T-helper 22 cell (primary cell): ENCODE results near the gene ZSCAN5B.
"Not testable (repeated sequence)": the region's sequence is repeated elsewhere in the genome, so short reads cannot be mapped to it uniquely, and the experiment has no call there.

Source experiments
- DNase-seq: peaks from one replicate; pipeline ENCODE4 v3.0.0-alpha.2; 2020; ENCODE audit warnings: low read depth

Gene ZSCAN5B

GRCh38 chr19:56176310-56176709 is 21.3 kb downstream of the ZSCAN5B start:
- not testable (repeated sequence) for DNase-seq

DNA sequence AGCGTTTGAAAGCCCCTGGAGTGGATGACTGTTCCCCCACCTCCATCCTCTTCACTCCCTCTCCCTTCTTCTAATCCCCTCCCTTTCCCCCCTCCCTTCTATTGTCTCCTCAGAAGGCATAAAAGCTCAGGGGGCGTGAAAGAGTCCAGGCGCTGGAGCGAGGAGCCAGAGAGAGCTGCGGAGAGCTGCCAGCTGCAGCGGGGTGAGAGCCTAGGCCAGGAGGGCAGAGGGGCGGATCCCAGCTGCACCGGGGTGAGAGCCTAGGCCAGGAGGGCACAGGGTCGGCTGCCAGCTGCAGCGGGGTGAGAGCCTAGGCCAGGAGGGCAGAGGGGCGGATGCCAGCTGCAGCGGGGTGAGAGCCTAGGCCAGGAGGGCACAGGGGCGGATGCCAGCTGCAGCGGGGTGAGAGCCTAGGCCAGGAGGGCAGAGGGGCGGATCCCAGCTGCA is 21.7 kb downstream of the ZSCAN5B start, which contains the start of gene GALP:
Gene GALP (plus strand): TSS at position 148 of the 447 bp plus-strand sequence. CDS start 1,101 bp downstream, outside the sequence.
- DNase-seq = not testable (repeated sequence)

DNA sequence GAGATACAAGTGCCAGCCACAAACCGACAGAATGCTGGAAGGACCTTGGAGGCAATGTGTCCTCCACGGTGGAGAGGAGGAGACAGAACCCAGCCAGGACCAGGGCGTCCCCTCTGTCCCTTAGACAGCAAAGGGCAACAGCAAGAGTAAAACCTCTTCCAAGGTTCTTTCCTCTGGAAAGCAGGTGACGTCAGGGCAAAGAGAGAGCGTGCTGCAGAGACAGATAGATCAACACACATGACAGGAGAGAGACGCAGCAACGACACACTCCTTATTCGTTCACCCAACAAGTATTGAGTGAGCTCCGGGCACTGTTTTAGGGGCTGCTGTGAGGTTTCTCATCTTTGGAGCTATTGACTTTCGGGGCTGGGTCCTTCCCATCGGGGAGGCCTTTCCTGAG is 23.0 kb downstream of the ZSCAN5B start:
- no peak for DNase-seq

DNA sequence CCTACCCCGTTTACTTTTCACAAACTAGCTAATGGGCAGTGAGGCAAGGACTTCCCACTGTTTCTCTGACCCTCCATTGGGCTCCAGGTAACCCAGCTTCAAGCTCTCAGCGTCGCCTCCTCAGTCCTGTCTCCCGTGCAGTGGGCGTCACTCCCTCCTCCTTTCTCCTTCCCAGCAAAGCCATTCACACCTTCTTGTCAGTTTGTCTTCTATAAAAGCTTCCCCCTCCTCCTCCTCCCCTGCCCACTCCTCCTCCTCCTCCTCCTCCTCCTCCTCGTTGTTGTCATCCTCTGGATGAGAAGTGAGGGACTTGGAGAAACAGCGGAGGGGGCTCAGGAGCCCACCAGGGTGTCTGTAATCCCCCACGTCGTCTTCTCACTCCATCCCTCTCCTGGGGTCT is 23.5 kb downstream of the ZSCAN5B start:
- DNase-seq = no peak

- no peak for DNase-seq
Observed at GRCh38 chr19:56170261-56170660, 27.3 kb downstream of the ZSCAN5B start.

DNA sequence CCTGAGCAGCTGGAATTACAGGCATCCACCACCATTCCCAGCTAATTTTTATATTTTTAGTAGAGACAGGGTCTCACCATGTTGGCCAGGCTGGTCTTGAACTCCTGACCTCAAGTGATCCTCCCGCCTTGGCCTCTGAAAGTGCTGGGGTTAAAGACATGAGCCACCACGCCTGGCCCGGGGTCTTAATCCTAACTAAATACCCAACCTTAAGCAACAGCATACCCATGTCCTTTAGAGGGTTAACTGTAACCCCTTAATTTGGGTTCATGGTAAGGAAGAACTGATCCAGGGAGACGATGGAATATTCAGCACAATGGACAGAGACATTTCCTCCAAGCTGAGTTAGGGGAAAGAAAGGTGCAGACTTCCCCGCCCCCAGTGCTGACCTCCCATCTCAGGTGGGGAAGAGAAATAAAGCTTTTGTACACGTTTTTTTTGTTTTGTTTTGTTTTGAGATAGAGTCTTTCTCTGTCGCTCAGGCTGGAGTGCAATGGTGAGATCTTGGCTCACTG is 30.5 kb downstream of the ZSCAN5B start:
- no peak for DNase-seq

DNA sequence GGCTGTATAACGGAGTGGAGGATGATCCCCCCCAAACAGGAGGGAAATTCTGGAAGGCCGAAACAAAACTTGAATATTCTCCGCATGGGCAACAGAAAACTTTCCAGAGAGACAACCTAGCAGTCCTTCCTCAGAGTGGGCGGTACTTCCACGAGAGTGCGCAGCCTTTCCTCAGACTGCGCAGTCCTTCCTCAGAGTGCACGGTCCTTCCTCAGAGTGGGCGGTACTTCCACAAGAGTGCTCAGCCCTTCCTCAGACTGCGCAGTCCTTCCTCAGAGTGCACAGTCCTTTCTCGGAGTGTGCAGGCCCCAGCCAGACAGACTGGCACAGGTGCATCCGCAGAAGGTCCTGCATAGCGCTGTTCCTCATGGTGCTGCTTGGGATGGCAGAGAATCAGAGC is 34.5 kb downstream of the ZSCAN5B start:
- no peak for DNase-seq

DNA sequence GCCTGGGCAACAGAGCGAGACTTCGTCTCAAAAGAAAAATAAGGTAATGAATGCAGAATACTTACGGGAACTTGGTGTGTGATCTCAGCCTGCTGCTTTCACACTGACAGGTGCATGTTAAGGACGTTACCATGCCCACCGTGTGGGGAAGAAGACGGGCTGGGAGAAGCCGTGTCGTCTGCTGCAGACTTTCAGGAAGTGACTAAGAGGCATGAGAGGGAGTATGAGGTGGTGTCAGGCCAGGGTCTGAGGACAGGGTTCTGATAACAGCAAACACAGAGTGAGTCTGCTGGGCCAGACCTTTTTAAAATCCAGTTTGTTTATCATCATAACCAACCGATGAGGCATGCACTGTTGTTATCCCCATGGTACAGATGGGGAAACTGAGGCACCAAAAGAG is 35.3 kb downstream of the ZSCAN5B start:
- DNase-seq = no peak

DNA sequence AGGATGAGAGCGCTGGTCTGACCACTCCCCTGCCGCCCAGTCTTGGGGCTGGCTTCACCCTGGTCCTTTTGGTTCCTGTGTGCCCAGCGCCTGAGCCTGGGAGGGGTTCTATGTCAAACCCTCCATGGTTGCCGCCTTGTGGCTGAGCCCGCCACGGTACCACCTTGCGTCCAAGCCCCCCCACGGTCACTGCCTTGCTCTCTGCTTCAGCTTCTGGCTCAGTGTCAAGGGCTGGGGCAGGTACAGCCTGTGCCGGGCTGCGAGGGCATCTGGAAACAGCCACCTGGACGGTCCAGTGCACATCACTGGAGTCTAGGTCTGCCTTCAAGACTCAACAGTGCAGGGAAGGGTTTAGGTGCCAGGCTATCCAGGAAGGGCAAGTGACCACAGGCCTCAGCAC is 36.0 kb downstream of the ZSCAN5B start:
- no peak for DNase-seq

DNA sequence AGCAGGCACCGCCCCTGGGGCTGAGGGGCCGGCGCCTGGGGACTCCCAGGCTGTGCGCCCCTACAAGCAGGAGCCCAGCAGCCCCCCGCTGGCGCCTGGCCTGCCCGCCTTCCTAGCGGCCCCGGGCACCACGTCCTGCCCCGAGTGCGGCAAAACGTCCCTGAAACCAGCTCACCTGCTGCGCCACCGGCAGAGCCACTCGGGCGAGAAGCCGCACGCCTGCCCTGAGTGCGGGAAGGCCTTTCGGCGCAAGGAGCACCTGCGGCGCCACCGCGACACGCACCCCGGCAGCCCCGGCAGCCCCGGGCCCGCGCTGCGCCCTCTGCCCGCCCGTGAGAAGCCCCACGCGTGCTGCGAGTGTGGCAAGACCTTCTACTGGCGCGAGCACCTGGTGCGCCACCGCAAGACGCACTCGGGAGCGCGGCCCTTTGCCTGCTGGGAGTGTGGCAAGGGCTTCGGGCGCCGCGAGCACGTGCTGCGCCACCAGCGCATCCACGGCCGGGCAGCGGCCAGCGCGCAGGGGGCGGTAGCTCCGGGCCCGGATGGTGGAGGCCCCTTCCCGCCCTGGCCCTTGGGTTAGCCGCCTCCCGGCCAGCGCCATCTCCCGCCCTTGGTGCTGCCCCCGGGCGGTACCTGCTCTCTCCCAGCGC is 37.8 kb downstream of the ZSCAN5B start:
- no peak for DNase-seq

DNA sequence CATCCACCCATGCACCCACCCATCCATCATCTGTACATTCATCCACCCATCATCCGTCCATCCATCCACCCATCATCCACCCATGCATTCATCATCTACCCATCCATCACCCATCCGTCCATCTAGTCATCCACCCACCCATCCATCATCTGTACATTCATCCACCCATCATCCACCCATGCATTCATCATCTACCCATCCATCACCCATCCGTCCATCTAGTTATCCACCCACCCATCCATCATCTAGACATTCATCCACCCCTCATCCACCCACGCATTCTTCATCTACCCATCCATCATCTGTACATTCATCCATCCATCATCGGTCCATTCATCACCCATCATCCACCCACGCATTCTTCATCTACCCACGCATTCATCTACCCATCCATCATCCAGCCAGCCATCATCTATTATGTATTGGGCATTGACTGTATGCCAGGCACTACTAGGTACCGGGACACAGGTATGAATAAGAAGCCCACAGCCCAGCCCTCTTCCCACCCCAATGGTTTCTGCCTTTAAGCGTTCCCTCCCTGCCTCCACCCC is 38.5 kb downstream of the ZSCAN5B start:
- DNase-seq = no peak

DNA sequence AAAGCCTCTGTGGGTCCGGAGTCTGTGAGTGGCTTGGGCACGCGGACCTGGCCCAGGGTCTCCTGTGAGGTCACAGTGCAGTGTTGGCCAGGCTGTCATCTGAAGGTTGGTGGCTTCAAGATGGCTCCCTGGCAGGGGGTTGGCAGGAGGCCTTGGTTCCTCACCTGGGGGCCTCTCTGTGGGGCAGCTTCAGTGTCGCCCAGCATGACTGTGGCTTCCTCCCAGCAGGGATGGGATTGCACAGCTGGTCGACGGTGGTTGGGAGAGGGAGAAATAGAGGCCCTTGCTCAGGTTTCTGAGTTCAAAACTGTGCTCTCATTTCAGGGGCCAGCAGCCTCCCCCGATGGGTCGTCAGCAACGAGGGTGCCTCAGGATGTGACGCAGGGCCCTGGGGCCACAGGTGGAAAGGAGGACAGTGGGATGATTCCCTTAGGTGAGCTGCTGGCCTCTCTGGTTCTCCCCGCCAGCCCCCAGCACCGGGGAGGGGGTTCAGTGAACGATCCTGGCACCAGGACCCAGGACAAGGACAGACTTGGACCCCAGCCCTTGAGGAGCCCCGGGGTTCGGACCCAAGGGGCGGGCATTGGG is 39.3 kb downstream of the ZSCAN5B start:
- DNase-seq = no peak

DNA sequence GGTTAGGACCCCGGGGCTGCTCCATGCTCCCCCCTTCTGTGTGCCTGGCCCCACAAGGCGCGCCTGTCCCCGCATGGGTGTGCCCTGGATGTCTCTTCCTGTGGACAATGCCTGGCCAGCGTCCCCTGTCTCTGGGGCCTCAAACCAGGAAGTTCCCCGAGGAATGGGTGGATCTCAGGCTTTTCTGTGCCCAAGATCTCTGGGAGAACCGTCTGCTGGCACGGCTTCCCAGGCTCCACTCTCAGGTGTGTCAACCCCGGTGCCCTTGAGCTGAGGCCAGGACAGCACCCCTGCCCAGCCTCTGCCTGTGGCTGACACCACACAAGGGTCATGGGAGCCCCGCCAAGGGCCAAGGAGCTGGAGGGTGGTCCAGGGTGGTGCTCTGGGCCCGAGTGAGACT is 40.8 kb downstream of the ZSCAN5B start:
- no peak for DNase-seq

DNA sequence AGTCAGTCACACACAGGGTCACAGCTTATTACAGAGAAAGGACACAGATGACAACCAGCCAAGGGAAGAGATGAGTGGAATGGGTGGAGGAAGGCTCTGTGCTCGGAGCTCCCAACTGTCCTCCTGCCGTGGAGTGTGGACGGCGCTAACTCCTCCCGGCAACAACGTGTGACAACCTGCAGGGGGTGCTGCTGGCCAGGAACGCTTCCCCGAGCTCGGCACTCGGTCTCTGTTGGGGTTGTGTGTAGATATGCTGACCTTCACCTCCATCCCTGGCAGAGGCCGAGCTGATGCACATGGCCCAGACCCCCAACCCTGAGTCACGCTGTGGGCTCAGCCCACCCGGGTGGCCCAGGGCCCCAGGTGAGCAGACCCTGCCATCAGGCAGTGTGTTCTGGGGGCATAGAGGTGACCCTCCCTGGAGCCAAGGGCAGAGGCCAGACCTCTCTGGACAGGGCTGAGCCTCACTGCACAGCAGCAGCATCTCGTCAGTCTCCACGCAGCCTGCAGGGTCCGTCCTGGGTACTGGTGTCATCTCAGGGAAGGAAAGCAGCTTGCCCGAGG is 42.4 kb downstream of the ZSCAN5B start:
- no peak for DNase-seq

DNA sequence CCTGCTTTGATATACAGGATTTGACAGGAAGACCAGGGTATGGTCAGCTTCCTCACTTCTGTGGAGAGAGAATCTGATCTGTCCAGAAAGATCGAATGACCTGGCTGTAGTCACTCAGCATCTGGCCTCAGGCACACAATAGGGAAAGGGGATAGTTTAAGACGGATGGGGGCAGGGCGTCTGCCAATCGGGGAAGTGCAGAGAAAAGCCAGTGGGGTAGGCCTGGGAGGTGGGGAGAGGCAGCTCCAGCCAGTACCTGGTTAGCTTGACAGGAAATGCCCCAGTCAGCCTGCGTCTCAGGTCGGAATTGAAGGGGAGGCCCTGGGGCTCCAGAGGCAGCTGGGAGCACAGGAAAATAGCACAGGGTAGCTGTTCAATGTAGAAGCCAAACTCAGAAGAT is 44.1 kb downstream of the ZSCAN5B start:
- DNase-seq = no peak

DNA sequence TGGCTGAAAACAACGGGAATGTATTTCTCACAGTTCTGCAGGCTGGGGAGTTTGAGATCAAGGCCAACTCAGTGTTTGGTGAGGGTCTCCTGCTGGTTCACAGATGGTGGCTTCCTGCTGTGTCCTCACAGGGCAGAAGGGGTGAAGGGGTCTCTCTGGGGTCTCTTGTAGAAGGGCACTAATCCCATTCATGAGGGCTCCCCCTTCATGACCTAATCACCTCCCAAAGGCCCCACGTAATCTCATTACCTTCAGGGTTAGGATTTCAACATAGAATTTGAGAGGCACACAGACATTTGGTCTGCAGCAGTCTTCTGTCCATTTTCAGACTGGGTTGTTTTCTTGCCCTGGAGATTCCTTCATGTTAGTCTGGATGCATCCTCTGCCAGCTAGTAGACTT is 44.9 kb downstream of the ZSCAN5B start:
- no peak for DNase-seq

GRCh38 chr19:56150358-56150757 is 47.2 kb downstream of the ZSCAN5B start:
- DNase-seq = no peak

GRCh38 chr19:56149656-56150038 is 47.9 kb downstream of the ZSCAN5B start:
- no peak for DNase-seq

DNA sequence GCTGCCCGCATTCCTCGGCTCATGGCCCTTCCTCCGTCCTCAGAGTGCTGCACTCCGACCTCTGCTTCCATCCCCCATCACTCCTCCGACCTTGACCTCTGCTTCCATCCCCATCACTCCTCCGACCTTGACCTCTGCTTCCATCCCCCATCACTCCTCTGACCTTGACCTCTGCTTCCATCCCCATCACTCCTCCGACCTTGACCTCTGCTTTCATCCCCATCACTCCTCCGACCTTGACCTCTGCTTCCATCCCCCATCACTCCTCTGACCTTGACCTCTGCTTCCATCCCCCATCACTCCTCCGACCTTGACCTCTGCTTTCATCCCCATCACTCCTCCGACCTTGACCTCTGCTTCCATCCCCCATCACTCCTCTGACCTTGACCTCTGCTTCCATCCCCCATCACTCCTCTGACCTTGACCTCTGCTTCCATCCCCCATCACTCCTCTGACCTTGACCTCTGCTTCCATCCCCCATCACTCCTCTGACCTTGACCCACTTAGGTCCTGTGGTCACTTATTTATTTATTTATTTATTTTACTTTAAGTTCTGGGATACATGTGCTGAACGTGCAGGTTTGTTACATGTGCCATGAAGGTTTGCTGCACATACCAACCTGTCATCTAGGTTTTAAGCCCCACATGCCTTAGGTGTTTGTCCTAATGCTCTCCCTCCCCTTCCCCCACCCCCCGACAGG is 48.5 kb downstream of the ZSCAN5B start:
- DNase-seq = not testable (repeated sequence)

- DNase-seq = no peak
Observed at GRCh38 chr19:56148096-56148495, 49.5 kb downstream of the ZSCAN5B start.

- no peak for DNase-seq
Observed at GRCh38 chr19:56147307-56147706, 50.3 kb downstream of the ZSCAN5B start.

DNA sequence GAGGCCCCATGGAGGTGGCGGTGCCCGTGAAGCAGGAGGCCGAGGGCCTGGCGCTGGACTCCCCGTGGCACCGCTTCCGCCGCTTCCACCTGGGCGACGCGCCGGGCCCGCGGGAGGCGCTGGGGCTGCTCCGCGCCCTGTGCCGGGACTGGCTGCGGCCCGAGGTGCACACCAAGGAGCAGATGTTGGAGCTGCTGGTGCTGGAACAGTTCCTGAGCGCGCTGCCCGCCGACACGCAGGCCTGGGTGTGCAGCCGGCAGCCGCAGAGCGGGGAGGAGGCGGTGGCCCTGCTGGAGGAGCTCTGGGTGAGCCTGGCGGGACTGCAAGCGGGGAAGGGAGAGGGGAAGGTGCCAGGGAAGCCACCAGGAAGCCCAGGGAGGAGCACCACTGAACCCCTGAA is 50.7 kb downstream of the ZSCAN5B start:
- no peak for DNase-seq

DNA sequence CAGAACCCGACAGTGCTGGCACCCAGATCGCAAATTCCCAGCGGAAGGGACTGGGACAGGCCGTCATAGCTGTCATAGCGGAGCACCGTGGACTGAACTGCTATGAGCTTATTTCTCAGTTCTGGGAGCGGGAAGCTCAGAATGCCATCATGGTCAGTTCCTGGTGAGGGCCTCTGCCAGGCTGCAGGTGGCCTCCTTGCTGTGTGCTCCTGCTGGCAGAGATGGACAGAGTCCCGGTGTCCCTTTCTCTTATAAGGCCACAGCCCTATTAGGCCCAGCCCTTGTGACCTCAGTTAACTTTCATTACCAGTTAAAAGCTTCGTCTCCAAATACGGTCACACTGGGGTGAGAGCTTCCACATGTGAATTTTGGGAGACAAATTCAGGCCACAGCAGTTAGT is 51.9 kb downstream of the ZSCAN5B start:
- no peak for DNase-seq
